ENCODE measurements around the gene IFI27. TPM values are rescaled to one million over a fixed set of nuclear protein-coding genes. Genes with fewer than 3 reads are reported as not detected.

Gene IFI27
- total and polyA plus RNA-seq, 9 of the 15 experiments (the other 6 are each of a cell fraction or from before 2014, with no cell fraction given), result 0.19 to 3.4 (median 1.4) TPM; not detected in 1

- ATAC-seq (no peak), DNase-seq (ENCODE audit: extremely low read depth in 1 of 4, low spot score in 3 of 4) (no peak), FAIRE-seq (no peak)
- CTCF ChIA-PET (ENCODE audit: low intra/inter-chr PET ratio), result no interaction called here
- Histone ChIP-seq H3K36me3 (ENCODE audit: control insufficient read depth, insufficient read depth, low read length) (no peaks in the 10 kb centered on the region), H3K27ac (ENCODE audit: extremely low read depth, low read depth, low read length) (no peak overlapping the region), H3K9me3 (replicated peaks; ENCODE audit: control insufficient read depth, insufficient read depth, low read depth, low read length) (no peaks in the 10 kb centered on the region; the same call in 1 of the 2 replicates), H3K79me2 (ENCODE audit: control insufficient read depth, insufficient read depth, low read length) (no peaks in the 10 kb centered on the region), H3K4me1 (replicated peaks in 1 of 2; ENCODE audit: control insufficient read depth in 2 of 2, insufficient read depth in 2 of 2, low read length in 2 of 2) (no peaks in the 10 kb centered on the region; a peak in 2 of 5 replicates), H3K9me1 (ENCODE audit: control insufficient read depth, insufficient read depth, low read length) (no peaks in the 10 kb centered on the region), H3K27me3 (ENCODE audit: control insufficient read depth in 2 of 2, insufficient read depth in 2 of 2, low read length in 2 of 2) (peaks cover 0 to 15% of the 10 kb centered on the region in 2 experiments; a peak in 2 of 5 replicates), H4K20me1 (replicated peaks; ENCODE audit: control insufficient read depth, insufficient read depth, low read length) (no peaks in the 10 kb centered on the region), H3K4me2 (ENCODE audit: insufficient read depth, low read length) (no peak overlapping the region), H2AFZ (ENCODE audit: low read depth, low read length) (no peak overlapping the region), H3K9ac (ENCODE audit: insufficient read depth in 1 of 2, low read depth in 2 of 2, low read length in 2 of 2) (no peak overlapping the region), H3K4me3 (no peak overlapping the region)
- in situ Hi-C loops (cut with MboI), result loop anchor here (5.0 kb wide), 1 partner anchor 101 kb away; no protein-coding TSS in a partner anchor
- TF ChIP-seq TOE1 (IDR thresholded peaks at IDR 0.05; ENCODE audit: borderline replicate concordance) (no peak), TOE1 (CRISPR knock-in tag; IDR thresholded peaks at IDR 0.05; ENCODE audit: borderline replicate concordance, low read depth) (no peak), DIDO1 (tag; IDR thresholded peaks at IDR 0.05; ENCODE audit: low read depth) (no peak), GABPB1 (CRISPR knock-in tag; IDR thresholded peaks at IDR 0.05) (no peak), RNF2 (IDR thresholded peaks at IDR 0.05) (no peak), ZBTB7A (IDR thresholded peaks at IDR 0.05; ENCODE audit: borderline replicate concordance, control insufficient read depth, low read depth, low read length) (no peak), NCOR1 (IDR thresholded peaks at IDR 0.05) (no peak), RBM15 (IDR thresholded peaks at IDR 0.05; ENCODE audit: insufficient read depth, low read length) (no peak), MXD1 (CRISPR knock-in tag; IDR thresholded peaks at IDR 0.05; ENCODE audit: borderline replicate concordance, poor library complexity, severe bottlenecking) (no peak)
- 7% methylated on average over 9 of the region's 9 CpGs for WGBS (ENCODE audit: insufficient coverage, low coverage, missing lambda C conversion rate)
- no TSS peak for BruUV-seq (replicated peaks)
- POLR2A ChIA-PET, result interaction anchor here (0.6 kb wide), 1 partner anchor 84 kb away, joined by 3 read pairs; no protein-coding TSS in a partner anchor
- intact Hi-C loops (cut with micrococcal nuclease), result no loop called here
These were observed 27.7 kb downstream of the IFI27 start for GRCh38 chr14:94138251-94138650.
